Loucy (cell line): ENCODE measurements around the gene KIAA2012.

Experiments
- H2AFZ ChIP-seq: fragments of 200-600 bp; sonication (generic); 2 replicates; pipeline ENCODE4 v1.6.0; 2016; ENCODE audit warnings: antibody characterized with exemption, mild to moderate bottlenecking, low read length, moderate library complexity
- H3F3A ChIP-seq: fragments of 200-600 bp; 2 replicates; pipeline ENCODE4 v1.6.0; 2016; ENCODE audit warnings: antibody characterized with exemption, low read depth, mild to moderate bottlenecking
- H3K27me3 ChIP-seq: fragments of 200-600 bp; sonication (generic); 2 replicates; pipeline ENCODE4 v1.6.1; 2014; ENCODE audit warnings: low read length, mild to moderate bottlenecking; ENCODE audit not compliant: insufficient read depth, poor library complexity, severe bottlenecking
- H3K36me3 ChIP-seq: fragments of 200-600 bp; sonication (generic); 2 replicates; pipeline ENCODE4 v1.6.1; 2016; ENCODE audit warnings: low read length; ENCODE audit not compliant: insufficient read depth
- H3K4me1 ChIP-seq: fragments of 200-600 bp; sonication (generic); 2 replicates; pipeline ENCODE4 v1.5.1; 2014; ENCODE audit warnings: low read length, mild to moderate bottlenecking; ENCODE audit not compliant: insufficient read depth, poor library complexity, severe bottlenecking
- H3K4me2 ChIP-seq: fragments of 200-600 bp; sonication (generic); 2 replicates; pipeline ENCODE4 v1.6.0; 2014; ENCODE audit warnings: antibody characterized with exemption, low read length, low read depth, mild to moderate bottlenecking; ENCODE audit not compliant: poor library complexity, severe bottlenecking
- H3K4me3 ChIP-seq: fragments of 200-600 bp; sonication (generic); 2 replicates; pipeline ENCODE4 v1.5.1; 2014; ENCODE audit warnings: low read length, mild to moderate bottlenecking, mixed read lengths; ENCODE audit not compliant: poor library complexity, severe bottlenecking
- H3K79me2 ChIP-seq: fragments of 200-600 bp; sonication (generic); 2 replicates; pipeline ENCODE4 v1.6.1; 2014; ENCODE audit warnings: low read length; ENCODE audit not compliant: insufficient read depth
- H3K9ac ChIP-seq: fragments of 200-600 bp; sonication (generic); 2 replicates; pipeline ENCODE4 v1.6.0; 2014; ENCODE audit warnings: mild to moderate bottlenecking, low read depth, low read length, moderate library complexity; ENCODE audit not compliant: poor library complexity, severe bottlenecking
- H3K9me2 ChIP-seq: fragments of 200-600 bp; sonication (generic); replicated peaks from 2 replicates; pipeline ENCODE4 v1.6.1; 2016; ENCODE audit warnings: low read depth, low read length, mixed read lengths
- H3K9me3 ChIP-seq: fragments of 200-600 bp; sonication (generic); 2 replicates; pipeline ENCODE4 v1.6.1; 2014; ENCODE audit warnings: mild to moderate bottlenecking, antibody characterized with exemption, low read length, low read depth; ENCODE audit not compliant: insufficient read depth
- H4K20me1 ChIP-seq: fragments of 200-600 bp; sonication (generic); 2 replicates; pipeline ENCODE4 v1.6.0; 2014; ENCODE audit warnings: antibody characterized with exemption, low read length, mild to moderate bottlenecking; ENCODE audit not compliant: insufficient read depth, poor library complexity, severe bottlenecking
- EZH2phosphoT487 ChIP-seq: fragments of 200-600 bp; IDR thresholded peaks from 2 replicates; pipeline ENCODE4 v1.6.1; 2018; ENCODE audit warnings: antibody characterized with exemption, mild to moderate bottlenecking, moderate library complexity, borderline replicate concordance
- TF ChIP-seq, protein P1 (sequence below): fragments of 200-600 bp; sonication (generic); conservative IDR thresholded peaks from 2 replicates; pipeline ENCODE4 v1.5.1; 2014; ENCODE audit warnings: mild to moderate bottlenecking, antibody characterized with exemption, low read length

KIAA2012 gene

DNA sequence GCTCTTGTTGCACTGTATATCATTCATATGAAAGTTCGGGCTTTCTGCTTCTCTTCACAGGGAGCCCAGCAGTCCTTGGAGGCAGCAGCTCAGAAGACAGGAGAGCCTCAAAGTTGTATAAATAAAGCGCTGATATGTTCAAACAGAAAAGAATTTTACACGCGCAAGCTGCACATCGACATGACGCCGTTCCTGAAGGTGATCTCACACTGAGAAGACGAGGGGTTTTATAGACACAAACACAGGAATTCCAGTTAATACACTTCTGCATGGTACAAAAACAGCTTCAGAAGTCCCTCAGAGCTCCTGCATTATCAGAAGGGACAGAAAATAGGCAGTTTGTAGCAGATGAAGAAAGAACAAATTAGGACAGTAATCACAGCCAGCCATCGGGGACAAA lies 81.6 kb downstream of the KIAA2012 start:
- H3K9ac ChIP-seq, result no peak overlapping the region
- H3F3A ChIP-seq, result no peaks in the 10 kb centered on the region
- no peaks in the 10 kb centered on the region for H3K36me3 ChIP-seq
- H4K20me1 ChIP-seq, result no peaks in the 10 kb centered on the region
- no peak overlapping the region for H2AFZ ChIP-seq
- TF ChIP-seq, protein P1, sequence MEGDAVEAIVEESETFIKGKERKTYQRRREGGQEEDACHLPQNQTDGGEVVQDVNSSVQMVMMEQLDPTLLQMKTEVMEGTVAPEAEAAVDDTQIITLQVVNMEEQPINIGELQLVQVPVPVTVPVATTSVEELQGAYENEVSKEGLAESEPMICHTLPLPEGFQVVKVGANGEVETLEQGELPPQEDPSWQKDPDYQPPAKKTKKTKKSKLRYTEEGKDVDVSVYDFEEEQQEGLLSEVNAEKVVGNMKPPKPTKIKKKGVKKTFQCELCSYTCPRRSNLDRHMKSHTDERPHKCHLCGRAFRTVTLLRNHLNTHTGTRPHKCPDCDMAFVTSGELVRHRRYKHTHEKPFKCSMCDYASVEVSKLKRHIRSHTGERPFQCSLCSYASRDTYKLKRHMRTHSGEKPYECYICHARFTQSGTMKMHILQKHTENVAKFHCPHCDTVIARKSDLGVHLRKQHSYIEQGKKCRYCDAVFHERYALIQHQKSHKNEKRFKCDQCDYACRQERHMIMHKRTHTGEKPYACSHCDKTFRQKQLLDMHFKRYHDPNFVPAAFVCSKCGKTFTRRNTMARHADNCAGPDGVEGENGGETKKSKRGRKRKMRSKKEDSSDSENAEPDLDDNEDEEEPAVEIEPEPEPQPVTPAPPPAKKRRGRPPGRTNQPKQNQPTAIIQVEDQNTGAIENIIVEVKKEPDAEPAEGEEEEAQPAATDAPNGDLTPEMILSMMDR, result no peak
- TF ChIP-seq EZH2phosphoT487, result no peak
- H3K4me2 ChIP-seq, result no peak overlapping the region
- H3K27me3 ChIP-seq, result no peaks in the 10 kb centered on the region
- H3K79me2 ChIP-seq, result no peaks in the 10 kb centered on the region
- no peaks in the 10 kb centered on the region for H3K4me1 ChIP-seq
- H3K9me3 ChIP-seq, result no peaks in the 10 kb centered on the region
- H3K9me2 ChIP-seq, result no peaks in the 10 kb centered on the region
- no peak overlapping the region for H3K4me3 ChIP-seq

GRCh38 chr2:202157211-202157990 lies 84.3 kb downstream of the KIAA2012 start:
- H3K79me2 ChIP-seq, result no peaks in the 10 kb centered on the region
- H3K4me3 ChIP-seq, result no peak overlapping the region
- no peaks in the 10 kb centered on the region for H4K20me1 ChIP-seq
- no peaks in the 10 kb centered on the region for H3K36me3 ChIP-seq
- no peaks in the 10 kb centered on the region for H3K27me3 ChIP-seq
- TF ChIP-seq EZH2phosphoT487, result no peak
- TF ChIP-seq, protein P1, result no peak
- H3K4me1 ChIP-seq, result no peaks in the 10 kb centered on the region
- H3K9me3 ChIP-seq, result no peaks in the 10 kb centered on the region
- no peaks in the 10 kb centered on the region for H3K9me2 ChIP-seq
- H3F3A ChIP-seq, result no peaks in the 10 kb centered on the region
- no peak overlapping the region for H2AFZ ChIP-seq
- no peak overlapping the region for H3K9ac ChIP-seq
- H3K4me2 ChIP-seq, result no peak overlapping the region

- H2AFZ ChIP-seq, result no peak overlapping the region
- no peaks in the 10 kb centered on the region for H3K79me2 ChIP-seq
Measured at GRCh38 chr2:202158796-202159195, 85.7 kb downstream of the KIAA2012 start.

More at GRCh38 chr2:202158796-202159195, 85.7 kb downstream of the KIAA2012 start:
- H3K9ac ChIP-seq, result no peak overlapping the region
- H3K4me1 ChIP-seq, result no peaks in the 10 kb centered on the region
- no peaks in the 10 kb centered on the region for H3K9me2 ChIP-seq
- no peaks in the 10 kb centered on the region for H3K9me3 ChIP-seq
- H3K4me2 ChIP-seq, result no peak overlapping the region
- H3F3A ChIP-seq, result no peaks in the 10 kb centered on the region
- no peak for TF ChIP-seq EZH2phosphoT487
- TF ChIP-seq, protein P1, result no peak; the same call in 1 of the 2 replicates
- no peaks in the 10 kb centered on the region for H3K27me3 ChIP-seq
- H3K4me3 ChIP-seq, result no peak overlapping the region
- no peaks in the 10 kb centered on the region for H3K36me3 ChIP-seq
- no peaks in the 10 kb centered on the region for H4K20me1 ChIP-seq
